COLO668 (cell line): ENCODE results near the gene ATAD3C.
"Not testable (repeated sequence)": the region's sequence is repeated elsewhere in the genome, so short reads cannot be mapped to it uniquely, and the experiment has no call there.

ENCODE experiments used
- DNase-seq: peaks from one replicate; lab custom pipeline; 2025; ENCODE audit not compliant: unreplicated experiment; lab: John Stamatoyannopoulos, UW

ATAD3C gene

DNA sequence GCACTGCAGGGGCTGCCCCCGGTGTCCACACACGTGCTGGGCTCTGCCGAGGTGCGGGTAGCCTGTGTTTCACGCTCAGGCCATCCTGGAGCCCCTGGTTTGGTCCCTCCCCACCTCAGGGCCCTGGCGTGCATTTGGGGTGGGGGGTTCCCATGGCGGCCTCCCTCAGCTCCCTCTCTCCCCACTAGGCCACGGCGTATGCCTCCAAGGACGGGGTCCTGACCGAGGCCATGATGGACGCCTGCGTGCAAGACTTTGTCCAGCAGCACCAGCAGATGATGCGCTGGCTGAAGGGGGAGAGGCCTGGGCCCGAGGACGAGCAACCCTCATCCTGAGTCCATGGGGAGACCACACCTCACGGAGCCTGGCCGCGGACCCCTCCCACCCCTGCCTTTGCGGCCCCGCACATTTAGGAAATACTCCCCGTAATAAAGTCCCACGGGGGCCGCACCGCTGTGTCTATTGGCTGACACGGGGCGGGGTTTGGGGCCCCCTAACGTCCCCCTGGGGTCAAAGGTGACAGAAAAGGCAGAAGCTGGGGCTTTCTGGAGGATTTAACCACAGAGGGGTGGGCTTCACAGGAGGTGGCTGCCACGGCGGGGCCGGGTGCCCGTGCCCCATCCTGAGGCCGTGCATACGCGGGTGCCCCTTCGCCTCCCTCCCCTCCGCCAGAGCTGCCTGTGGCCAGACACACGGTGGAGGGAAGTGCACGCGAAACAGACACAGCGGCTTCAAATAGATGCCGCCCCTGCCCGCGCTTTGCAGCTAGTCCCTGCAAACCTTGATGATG, 18.9 kb downstream of the ATAD3C start:
- DNase-seq, result not testable (repeated sequence)

DNA sequence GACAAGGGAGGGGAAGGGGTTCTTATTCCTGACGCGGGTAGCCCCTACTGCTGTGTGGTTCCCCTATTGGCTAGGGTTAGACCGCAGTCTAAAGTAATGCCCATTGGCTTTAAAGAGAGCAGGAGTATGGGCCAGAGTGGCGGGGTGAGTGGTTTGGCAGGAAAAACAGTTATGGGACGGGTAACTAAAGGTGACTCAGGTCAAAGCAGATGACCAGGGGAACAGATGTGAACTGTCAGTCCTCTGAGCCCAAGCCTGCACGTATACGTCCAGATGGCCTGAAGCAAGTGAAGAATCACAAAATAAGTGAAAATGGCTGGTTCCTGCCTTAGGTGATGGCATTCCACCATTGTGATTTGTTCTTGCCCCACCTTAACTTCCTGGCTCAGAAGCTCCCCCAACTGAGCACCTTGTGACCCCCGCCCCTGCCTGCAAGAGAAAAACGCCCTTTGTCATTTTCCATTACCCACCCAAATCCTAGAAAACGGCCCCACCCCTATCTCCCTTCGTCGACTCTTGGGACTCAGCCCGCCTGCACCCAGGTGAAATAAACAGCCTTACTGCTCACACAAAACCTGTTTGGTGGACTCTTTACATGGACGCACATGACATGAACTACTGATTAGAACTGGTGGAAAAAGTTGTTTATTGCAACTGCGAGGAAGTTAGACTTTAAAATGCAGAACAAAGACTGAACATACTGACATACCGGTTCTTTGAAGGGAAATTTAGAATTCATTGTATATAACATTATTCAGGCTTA, 21.3 kb downstream of the ATAD3C start:
- peak; percentile 30 for DNase-seq

DNA sequence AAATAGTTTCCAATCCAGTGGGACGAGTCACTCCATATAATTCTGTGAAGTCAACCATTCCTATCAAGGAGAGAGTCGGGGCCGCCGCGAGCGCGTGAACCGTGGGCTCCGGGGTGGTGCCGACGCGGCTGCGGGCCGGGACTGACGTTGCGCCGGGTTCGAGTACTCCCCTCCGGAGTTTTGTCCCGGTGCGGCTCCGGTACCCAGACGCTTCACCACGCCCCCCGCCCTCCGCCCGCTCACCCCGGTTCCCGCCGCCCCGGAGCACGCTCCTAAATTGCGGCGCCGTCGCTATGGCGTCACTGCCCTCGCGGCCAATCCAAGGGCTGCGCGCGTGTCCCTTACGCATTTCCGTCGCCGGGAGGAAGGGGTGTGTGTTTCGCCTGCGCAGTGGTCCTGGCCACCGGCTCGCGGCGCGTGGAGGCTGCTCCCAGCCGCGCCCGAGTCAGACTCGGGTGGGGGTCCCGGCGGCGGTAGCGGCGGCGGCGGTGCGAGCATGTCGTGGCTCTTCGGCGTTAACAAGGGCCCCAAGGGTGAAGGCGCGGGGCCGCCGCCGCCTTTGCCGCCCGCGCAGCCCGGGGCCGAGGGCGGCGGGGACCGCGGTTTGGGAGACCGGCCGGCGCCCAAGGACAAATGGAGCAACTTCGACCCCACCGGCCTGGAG, 22.0 kb downstream of the ATAD3C start, which contains the start of gene ATAD3B:
ATAD3B (plus strand) TSS at position 377 of the 664 bp plus-strand sequence; CDS start at position 497, 120 bp downstream.
- DNase-seq, result peak; percentile 99

DNA sequence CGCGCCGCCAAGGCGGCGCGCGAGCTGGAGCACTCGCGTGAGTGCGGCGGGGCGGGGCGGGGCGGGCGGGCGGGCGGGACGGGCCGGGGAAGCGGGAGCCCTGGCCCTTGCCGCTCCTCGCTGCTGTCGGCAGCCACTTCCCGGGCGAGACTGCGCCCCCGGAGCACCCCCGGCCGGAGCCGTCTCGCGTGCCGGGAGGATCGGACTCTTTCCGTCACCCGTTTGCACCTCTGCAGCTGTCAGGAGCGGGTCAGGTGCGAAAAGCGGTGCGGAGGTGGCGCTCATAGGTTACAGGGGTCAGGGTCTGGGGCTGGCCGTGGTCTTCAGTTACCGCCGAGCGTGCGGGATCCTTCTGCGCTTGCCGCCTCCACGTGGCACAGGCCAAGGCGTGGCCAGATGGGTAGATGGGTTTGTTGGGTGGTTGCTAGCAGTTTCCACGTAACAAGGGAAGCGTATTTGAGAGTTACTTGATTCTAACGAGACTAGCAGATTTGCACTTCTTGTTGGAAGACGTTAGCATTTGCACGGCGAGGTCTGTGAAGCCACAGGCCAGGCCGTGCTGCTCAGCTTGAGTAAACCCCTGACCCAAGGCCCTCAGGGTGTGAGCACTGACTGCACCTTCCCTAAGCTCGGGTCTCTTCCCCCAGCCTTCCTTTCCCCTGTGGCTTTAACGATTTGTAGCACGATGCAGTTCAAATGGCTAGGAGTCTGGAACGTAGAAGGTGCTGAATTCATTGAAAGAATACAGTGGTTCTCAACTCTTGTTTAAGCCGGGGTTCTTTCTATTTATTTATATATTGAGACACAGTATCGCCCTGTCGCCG, 22.8 kb downstream of the ATAD3C start:
- DNase-seq, result peak; percentile 38

DNA sequence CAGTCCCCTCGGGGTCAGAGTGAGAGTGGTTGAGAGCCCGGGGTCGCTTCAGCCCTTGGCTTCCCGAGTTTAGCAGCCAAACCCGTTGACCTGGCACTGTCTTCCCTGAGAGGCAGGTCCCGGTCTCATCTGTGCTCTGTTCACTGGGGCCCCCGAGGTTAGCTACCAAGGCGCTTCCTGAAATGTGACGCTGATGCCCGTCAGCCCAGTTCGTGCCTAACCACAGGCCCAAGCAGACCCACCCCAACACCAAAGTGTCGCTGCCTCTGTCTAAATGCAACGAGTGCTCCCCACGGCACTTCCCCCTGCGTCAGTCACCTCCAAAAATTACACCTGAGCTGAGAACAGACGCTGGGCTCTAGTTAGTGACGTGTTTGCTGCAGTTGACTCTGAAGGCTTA, 26.5 kb downstream of the ATAD3C start:
- DNase-seq, result not testable (repeated sequence)

DNA sequence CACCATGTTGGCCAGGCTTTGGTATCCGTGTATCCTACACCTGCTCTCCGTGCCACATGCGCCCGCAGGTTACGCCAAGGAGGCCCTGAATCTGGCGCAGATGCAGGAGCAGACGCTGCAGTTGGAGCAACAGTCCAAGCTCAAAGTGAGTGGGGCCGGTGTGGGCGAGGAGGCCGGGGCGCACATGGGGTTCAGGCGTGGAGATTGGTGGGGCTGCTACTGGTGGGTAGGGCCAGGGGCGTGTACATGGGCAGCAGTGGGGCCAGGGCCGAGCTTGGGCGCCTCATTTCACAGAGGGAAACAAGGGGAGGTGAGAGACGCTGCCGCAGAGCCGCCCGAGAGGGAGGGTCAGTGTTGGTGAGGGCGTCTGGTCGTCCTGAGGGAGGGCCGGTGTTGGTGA, 27.7 kb downstream of the ATAD3C start:
- DNase-seq, result no peak

DNA sequence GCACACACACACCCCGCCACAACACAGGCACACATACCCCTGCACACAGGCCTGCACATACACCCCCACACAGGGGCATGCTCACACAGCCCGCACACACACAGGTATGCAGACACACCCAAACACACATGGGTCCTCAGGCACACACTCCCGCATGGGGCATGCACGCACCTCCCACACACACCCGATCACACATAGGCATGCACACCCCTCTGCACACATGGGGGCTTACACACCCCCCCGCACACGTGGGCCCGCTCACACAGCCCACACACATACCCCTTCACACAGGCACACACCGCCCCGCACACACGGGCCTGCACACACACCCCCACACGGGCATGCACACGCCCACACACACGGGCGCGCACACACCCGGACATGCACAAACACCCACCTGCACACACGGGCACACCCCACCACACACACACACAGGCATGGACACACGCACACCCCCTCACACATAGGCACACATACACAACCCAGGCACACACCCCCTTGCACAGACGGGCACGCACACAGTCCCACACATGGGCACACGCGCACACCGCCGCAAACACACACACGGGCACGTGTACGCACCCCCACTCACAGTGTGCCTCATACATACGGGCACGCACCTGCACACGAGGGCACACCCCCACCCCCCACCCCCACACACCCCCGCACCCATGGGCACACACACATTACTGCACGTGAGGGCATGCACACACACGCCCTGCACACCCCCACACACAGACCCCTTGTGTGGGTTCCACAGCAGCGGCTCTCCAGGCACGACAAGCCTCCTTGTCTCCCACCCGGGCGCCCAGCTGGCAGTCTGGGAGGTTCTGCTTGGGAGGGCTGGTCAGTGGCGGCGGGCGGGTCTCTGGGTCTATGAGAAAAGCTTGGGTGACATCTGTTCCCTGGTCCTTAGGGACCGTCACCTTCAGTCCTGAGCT, 30.3 kb downstream of the ATAD3C start:
- DNase-seq, result no peak

DNA sequence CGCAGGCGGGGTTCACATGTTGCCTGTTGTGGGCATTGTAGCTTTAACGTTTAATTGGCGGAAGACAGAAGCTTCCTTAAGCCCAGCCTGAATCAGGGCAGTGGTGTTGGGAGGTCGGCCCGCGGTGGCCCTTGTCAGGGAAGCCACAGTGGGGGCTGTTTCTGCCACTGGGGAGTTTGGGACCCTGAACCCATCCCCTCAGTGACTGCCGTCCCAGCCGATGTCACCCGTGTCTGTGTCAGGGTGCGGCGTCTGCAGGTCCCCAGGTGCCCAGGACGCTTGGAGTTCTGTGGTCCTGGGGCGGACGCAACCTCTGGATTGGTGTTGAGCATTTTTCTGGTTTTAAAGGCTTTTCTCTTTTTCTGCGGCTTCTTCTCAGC, 31.0 kb downstream of the ATAD3C start:
- DNase-seq, result not testable (repeated sequence)

DNA sequence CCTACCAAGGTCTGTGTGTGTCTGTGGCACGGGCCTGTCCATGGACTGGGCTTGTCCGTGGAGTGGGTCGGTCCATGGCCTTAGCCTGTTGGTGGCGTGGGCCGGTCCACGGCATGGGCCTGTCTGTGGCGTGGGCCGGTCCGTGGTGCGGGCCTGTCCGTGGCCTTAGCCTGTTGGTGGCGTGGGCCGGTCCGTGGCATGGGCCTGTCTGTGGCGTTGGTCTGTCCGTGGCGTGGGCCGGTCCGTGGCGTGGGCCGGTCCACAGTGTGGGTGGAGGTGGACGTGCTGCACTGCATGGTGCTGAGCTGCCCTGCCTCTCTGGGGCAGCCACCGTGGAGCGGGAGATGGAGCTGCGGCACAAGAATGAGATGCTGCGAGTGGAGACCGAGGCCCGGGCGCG, 32.3 kb downstream of the ATAD3C start:
- DNase-seq, result not testable (repeated sequence)

DNA sequence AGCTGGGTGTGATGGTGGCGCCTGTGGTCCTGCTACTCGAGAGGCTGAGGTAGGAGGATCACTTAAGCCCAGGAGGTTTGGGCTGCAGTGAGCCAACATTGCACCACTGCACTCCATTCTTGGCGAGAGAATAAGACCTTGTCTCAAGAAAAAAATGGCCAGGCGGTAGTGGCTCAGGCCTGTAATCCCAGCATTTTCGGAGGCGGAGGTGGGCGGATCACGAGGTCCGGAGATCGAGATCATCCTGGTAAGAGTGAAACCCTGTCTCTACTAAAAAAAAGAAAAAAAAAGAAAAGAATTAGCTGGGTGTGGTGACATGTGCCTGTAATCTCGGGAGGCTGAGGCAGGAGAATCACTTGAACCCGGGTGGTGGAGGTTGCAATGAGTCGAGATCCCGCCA, 33.4 kb downstream of the ATAD3C start:
- no peak for DNase-seq

DNA sequence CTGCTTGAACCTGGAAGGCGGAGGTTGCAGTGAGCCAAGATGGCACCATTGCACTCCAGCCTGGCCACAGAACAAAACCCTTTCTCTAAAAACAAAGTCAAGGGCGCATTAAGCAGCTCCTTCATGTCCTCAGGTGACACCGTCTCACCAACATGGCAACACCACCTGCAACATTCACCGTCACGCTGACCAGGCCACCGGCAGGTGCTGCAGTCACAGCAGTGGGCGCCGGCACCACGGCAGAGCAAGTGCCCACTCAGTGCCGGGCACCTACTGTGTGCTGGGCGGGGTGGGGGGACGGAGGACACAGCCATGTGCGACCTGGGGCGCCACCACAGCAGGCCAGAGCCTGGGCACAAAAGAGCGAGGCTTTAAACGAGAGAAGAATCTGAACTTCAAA, 34.2 kb downstream of the ATAD3C start:
- DNase-seq, result no peak

DNA sequence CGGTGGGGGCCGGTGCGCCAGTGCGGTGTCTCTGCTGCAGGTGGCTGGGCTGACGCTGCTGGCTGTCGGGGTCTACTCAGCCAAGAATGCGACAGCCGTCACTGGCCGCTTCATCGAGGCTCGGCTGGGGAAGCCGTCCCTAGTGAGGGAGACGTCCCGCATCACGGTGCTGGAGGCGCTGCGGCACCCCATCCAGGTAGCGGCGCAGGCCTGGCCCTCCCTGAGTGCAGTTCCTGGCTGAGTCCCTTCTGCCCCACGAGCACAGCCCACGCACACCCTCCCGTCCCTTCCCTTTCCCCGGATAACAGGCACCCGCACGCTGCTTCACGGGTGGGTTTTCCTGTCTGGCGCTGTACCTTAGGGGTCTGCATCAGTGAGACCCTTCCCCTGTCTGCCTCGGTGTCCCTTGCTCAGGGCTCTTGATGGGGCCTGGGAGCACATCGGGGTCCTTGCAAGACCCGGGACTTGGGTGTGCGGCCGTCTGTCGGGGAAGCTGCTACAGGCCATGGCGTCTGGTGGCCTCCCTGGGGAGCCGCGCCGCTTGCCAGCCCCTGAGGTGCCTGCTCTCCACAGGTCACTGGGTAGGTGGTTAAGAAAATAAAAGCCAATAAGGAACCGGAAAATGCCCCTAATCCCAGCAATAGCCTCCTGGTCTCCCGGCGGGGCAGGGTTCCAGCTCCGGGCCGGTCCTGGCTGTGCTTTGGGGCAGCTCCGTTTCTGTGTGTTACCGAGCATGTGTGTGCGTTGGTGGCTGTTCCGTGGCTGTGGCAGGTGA, 35.7 kb downstream of the ATAD3C start:
- not testable (repeated sequence) for DNase-seq

DNA sequence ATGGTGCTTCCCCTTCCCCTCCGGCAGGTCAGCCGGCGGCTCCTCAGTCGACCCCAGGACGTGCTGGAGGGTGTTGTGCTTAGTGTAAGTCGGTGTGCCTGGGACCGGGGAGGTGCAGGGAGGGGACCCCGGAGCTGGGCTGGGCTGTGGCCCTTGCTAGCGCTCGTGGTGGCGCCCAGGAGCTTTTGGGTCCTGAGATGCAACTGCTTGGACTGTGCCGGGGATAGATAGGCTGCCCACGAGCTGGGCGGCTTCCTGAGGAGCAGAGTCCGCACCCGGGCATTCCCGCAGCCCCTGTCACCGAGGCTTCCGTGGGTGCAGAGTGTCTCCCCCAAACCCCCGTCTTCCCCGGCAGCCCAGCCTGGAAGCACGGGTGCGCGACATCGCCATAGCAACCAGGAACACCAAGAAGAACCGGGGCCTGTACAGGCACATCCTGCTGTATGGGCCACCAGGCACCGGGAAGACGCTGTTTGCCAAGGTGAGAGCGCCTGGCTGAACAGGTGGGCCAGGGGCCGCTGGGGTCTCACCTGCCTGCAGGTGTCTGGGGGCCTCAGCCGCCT, 36.3 kb downstream of the ATAD3C start:
- DNase-seq, result not testable (repeated sequence)

DNA sequence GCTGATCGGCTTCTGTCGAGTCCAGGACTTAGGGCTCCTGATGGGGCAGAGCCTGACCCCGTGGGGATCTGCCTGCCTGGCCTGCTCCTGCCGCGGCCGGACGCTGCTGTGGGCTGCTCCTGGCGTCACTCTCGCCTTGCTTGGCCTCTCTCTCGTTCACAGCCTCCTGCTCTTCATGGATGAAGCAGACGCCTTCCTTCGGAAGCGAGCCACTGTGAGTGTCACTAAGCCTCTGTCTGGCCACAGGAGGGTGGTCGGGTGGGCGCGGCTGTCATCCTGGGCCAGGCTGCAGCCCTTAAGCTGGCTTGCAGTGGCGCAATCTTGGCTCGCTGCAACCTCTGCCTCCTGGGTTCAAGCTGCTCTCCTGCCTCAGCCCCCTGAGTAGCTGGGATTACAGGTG, 38.2 kb downstream of the ATAD3C start:
- DNase-seq, result no peak

DNA sequence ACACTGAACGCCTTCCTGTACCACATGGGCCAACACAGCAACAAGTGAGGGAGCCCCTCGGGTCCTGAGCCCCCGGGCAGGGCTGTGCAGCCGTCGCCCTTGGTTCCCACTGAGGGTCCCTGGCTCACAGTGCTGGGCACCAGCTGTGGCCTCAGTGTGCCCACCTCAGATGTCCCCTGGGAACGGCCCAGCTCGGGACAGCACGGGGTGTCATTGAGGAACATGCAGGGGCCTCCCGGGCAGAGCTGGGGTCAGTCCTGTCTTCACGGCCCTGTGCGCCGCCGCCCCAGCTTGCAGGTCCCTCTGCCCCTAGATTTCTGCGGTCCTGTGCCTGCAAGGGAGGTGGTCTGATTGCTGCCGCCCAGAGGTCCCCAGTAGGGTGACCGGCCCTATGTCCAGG, 39.7 kb downstream of the ATAD3C start:
- DNase-seq, result no peak

DNA sequence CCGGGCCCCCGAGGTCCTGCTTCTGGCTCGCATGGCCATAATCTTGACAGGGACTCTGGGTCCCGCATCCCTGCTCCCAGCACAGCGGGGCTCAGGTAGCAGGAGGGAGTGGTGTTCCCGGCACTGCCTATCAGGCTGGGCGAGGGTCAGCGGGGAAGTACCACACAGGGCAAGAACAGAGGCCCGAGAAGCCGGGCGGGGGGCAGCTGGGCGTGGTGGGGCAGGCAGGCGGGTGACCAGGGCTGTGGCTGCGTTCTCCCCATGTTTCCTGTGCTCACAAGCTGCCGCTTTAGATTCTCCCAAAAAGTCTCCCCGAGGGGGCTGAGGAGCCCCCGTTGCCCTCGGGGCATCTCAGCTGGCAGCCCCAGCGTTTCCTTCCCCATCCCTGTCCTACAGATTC, 40.4 kb downstream of the ATAD3C start:
- DNase-seq, result no peak

DNA sequence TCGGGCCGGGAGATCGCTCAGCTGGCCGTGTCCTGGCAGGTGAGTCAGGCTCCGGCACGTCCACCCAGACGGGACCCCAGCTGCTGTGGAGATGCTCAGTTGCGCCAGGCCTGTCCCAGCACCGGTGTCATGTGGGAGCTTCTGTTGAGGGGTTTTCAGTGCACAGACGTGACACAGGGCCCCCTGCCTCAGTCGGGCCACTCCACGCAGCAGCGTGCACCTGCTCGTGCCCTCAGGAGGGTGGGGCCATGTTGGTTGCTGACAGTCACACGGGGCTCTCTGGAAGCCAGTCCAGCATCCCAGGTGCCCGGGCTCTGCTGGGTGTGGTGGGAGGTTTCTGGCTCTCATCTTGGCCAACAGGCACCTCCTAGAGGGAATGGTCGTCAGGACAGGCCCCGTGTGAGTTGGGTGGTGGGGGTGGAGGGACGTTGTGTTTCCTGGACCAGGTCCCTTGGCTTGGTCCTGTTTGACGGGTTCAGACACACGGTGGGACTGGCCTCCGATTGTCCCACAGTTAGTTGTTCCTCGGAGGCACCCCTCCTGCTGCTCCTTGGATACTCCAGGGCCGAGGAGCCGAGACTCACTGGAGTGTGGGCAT, 41.2 kb downstream of the ATAD3C start:
- no peak for DNase-seq

DNA sequence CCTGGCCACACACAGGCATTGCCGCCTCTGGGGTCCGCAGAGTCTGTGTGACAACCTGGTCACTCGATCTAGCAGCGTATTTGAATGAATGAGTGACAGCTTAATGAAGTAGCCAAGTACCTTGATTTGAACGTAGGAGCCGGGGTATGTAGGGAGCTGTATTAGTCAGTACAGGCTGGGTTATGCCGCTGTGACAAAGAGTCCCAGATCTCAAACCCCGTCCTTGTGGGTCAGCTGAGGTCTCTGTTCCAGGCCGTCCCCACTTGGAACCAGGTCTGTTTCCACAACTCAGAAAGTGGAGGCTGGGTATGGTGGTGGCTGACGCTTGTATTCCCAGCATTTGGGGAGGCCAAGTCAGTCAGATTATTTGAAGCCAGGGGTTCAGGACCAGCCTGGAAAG, 42.1 kb downstream of the ATAD3C start:
- no peak for DNase-seq
